ENCODE results near the gene ZFR.

GRCh38 chr5:32311404-32312196 lies 132.9 kb downstream of the ZFR start:
- TF ChIP-seq RXRA (IDR thresholded peaks at IDR 0.05) (no peak), ZBTB33 (IDR thresholded peaks at IDR 0.05) (no peak), CTCF (IDR thresholded peaks at IDR 0.05; ENCODE audit: low read depth, low read length, missing input control) (no peak), JUND (IDR thresholded peaks at IDR 0.05) (no peak), REST (IDR thresholded peaks at IDR 0.05) (no peak), RAD21 (IDR thresholded peaks at IDR 0.05) (no peak), HNF4A (conservative IDR thresholded peaks at IDR 0.05) (no peak)
